H1 (cell line): ENCODE measurements around the gene KLHL28. TPM values are rescaled to one million over a fixed set of nuclear protein-coding genes. Genes with fewer than 3 reads are reported as not detected.

Source experiments
- MAX ChIP-seq: IDR thresholded peaks from 2 replicates; pipeline ENCODE4 v1.6.1; 2012; ENCODE audit warnings: inconsistent platforms
- polyA plus RNA-seq, 7 experiments: library from polyadenylated mRNA; depleted of rRNA in 3 of 7; stranded (reverse) in 5 of 7; unstranded in 2 of 7; fragments of >200 nt in 5 of 7; fragments of 200-250 nt in 2 of 7; gene quantifications; 1 replicate in 5 of 7; 2 replicates in 1 of 7; 4 replicates in 1 of 7; pipeline versions ENCODE4 v1.2.1 to v1.2.3, GENCODE V29; 2011 to 2013; ENCODE audit warnings: missing spikeins in 2 of 7, mixed read lengths in 2 of 7
- total RNA-seq: library from RNA; stranded (reverse); fragmentation: NEBNext Ultra II Directional; extraction: Animal tissue kit (Norgen Biotek cat#: 25700); gene quantifications from 2 replicates; pipeline ENCODE4 v1.2.1, GENCODE V29; 2021

The KLHL28 gene
- total and polyA plus RNA-seq, 2 of the 8 experiments (the other 6 are each of a cell fraction or from before 2014, with no cell fraction given): 3.3 to 10.5 TPM

- no peak for TF ChIP-seq MAX
These were observed 4.9 kb downstream of the KLHL28 start (continued) for GRCh38 chr14:44956866-44957265.
